Esophagus squamous epithelium (tissue), 5 donors: ENCODE results near the gene ZNF765. TPM values are rescaled to one million over a fixed set of nuclear protein-coding genes. Genes with fewer than 3 reads are reported as not detected.

Source experiments
- DNase-seq: peaks from one replicate; lab custom pipeline; 2025; lab: John Stamatoyannopoulos, UW
- H3K27ac ChIP-seq, 4 donors: fragments of 200-600 bp; sonication (generic); one replicate each; pipeline ENCODE4 v1.5.1; 2016 to 2019; ENCODE audit warnings: mild to moderate bottlenecking in 1 of 4
- H3K27me3 ChIP-seq, 4 donors: fragments of 200-600 bp; sonication (generic); 1 replicate in 3 of 4; 2 replicates in 1 of 4; pipeline versions ENCODE4 v1.5.1 to v1.6.0; 2017 to 2021; ENCODE audit warnings: antibody characterized with exemption in 1 of 4
- H3K36me3 ChIP-seq, 3 donors: fragments of 200-600 bp; sonication (generic); one replicate each; pipeline ENCODE4 v1.5.1; 2016 to 2019
- H3K4me1 ChIP-seq, 3 donors: fragments of 200-600 bp; sonication (generic); one replicate each; pipeline ENCODE4 v1.5.1; 2017 to 2019
- H3K4me3 ChIP-seq, 4 donors: fragments of 200-600 bp; sonication (generic); 1 replicate in 3 of 4; 2 replicates in 1 of 4; pipeline ENCODE4 v1.5.1; 2016 to 2019; ENCODE audit warnings: mild to moderate bottlenecking in 2 of 4, moderate library complexity in 1 of 4
- H3K9me3 ChIP-seq, 3 donors: fragments of 200-600 bp; sonication (generic); one replicate each; pipeline ENCODE4 v1.5.1; 2016 to 2019
- POLR2A ChIP-seq, 4 donors: fragments of 450-650 bp; IDR thresholded peaks; one replicate each; pipeline ENCODE4 v1.6.1; 2017; ENCODE audit warnings: antibody characterized with exemption in 4 of 4, mild to moderate bottlenecking in 4 of 4, moderate library complexity in 3 of 4
- WGBS, 2 donors: methylation state at CpG; one replicate each; pipeline ENCODE4 v1.1.5; 2018; 5-methylcytosine and 5-hydroxymethylcytosine counted together
- intact Hi-C: fragments of 100-400 bp; cut with DNase I; formaldehyde crosslinking; loops from one replicate; pipeline ENCODE4 v1.15.0; 2022
- total RNA-seq, 4 donors: library from RNA; depleted of rRNA; stranded (reverse); fragments of >200 nt; gene quantifications; one replicate each; pipeline ENCODE4 v1.1.0, GENCODE V29; 2016
- TF ChIP-seq, protein P1 (sequence below), 6 experiments: fragments of 450-650 bp in 4 of 6; fragments of 200-600 bp in 2 of 6; sonication (generic) in 2 of 6; IDR thresholded peaks; one replicate each; pipeline ENCODE4 v1.5.1; 2016 to 2019; ENCODE audit warnings: antibody characterized with exemption in 6 of 6, mild to moderate bottlenecking in 4 of 6, moderate library complexity in 4 of 6
- donor health status: DM: yes; HTN: yes; CAD: no.

The ZNF765 gene
- total RNA-seq, 4 donors from 2014 or later, result 3.3 to 9.0 (median 6.0) TPM

GRCh38 chr19:53365899-53366493 lies 29.0 kb upstream of the ZNF765 start:
- Histone ChIP-seq H3K27me3 (no peaks in the 10 kb centered on the region), H3K36me3 (peaks cover 0 to 5% (median 0%) of the 10 kb centered on the region in 3 donors), H3K9me3 (peaks cover 0 to 8% (median 0%) of the 10 kb centered on the region in 3 donors), H3K4me1 (peaks cover 0 to 8% (median 0%) of the 10 kb centered on the region in 3 donors), H3K27ac (peak overlapping the region; percentile 61 to 87 (median 79)), H3K4me3 (peak overlapping the region; percentile 56 to 69 (median 66))
- DNase-seq, result no peak
- no peak for TF ChIP-seq POLR2A (IDR thresholded peaks at IDR 0.05)
- TF ChIP-seq, protein P1, sequence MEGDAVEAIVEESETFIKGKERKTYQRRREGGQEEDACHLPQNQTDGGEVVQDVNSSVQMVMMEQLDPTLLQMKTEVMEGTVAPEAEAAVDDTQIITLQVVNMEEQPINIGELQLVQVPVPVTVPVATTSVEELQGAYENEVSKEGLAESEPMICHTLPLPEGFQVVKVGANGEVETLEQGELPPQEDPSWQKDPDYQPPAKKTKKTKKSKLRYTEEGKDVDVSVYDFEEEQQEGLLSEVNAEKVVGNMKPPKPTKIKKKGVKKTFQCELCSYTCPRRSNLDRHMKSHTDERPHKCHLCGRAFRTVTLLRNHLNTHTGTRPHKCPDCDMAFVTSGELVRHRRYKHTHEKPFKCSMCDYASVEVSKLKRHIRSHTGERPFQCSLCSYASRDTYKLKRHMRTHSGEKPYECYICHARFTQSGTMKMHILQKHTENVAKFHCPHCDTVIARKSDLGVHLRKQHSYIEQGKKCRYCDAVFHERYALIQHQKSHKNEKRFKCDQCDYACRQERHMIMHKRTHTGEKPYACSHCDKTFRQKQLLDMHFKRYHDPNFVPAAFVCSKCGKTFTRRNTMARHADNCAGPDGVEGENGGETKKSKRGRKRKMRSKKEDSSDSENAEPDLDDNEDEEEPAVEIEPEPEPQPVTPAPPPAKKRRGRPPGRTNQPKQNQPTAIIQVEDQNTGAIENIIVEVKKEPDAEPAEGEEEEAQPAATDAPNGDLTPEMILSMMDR (IDR thresholded peaks at IDR 0.05), result no peak
- intact Hi-C loops, result loop anchor here (10.0 kb wide), 1 partner anchor 171 kb away; the partner anchor contains the start of gene ZNF665
- WGBS, 2 donors, result 0% methylated on average over 11 to 20 of the region's 32 CpGs

- no peaks in the 10 kb centered on the region for H3K27me3 ChIP-seq
- intact Hi-C loops, result no loop called here
- no peak overlapping the region for H3K4me3 ChIP-seq
- TF ChIP-seq POLR2A (IDR thresholded peaks at IDR 0.05), result no peak
- TF ChIP-seq, protein P1 (IDR thresholded peaks at IDR 0.05), result no peak
- no peak overlapping the region for H3K27ac ChIP-seq
- no peak for DNase-seq
- no peaks in the 10 kb centered on the region for H3K4me1 ChIP-seq
- peaks cover 0 to 33% (median 7%) of the 10 kb centered on the region in 3 donors for H3K9me3 ChIP-seq
- peaks cover 0 to 64% (median 4%) of the 10 kb centered on the region in 3 donors for H3K36me3 ChIP-seq
- 88 to 93% methylated on average over 4 of the region's 4 CpGs for WGBS, 2 donors
Observed at GRCh38 chr19:53372196-53372595, 22.8 kb upstream of the ZNF765 start.

GRCh38 chr19:53374288-53374687 lies 20.7 kb upstream of the ZNF765 start:
- Histone ChIP-seq H3K27ac (no peak overlapping the region), H3K9me3 (peaks cover 0 to 53% (median 18%) of the 10 kb centered on the region in 3 donors), H3K4me1 (no peaks in the 10 kb centered on the region), H3K4me3 (no peak overlapping the region), H3K36me3 (peaks cover 0 to 85% (median 7%) of the 10 kb centered on the region in 3 donors), H3K27me3 (no peaks in the 10 kb centered on the region)
- no peak for DNase-seq
- 63 to 81% methylated on average over 3 of the region's 3 CpGs for WGBS, 2 donors
- TF ChIP-seq, protein P1 (IDR thresholded peaks at IDR 0.05), result no peak
- no peak for TF ChIP-seq POLR2A (IDR thresholded peaks at IDR 0.05)
- intact Hi-C loops, result no loop called here

GRCh38 chr19:53374743-53375142 lies 20.2 kb upstream of the ZNF765 start:
- H3K9me3 ChIP-seq, result peaks cover 0 to 58% (median 23%) of the 10 kb centered on the region in 3 donors
- no peaks in the 10 kb centered on the region for H3K27me3 ChIP-seq
- TF ChIP-seq POLR2A (IDR thresholded peaks at IDR 0.05), result no peak
- TF ChIP-seq, protein P1 (IDR thresholded peaks at IDR 0.05), result no peak
- H3K4me3 ChIP-seq, result no peak overlapping the region
- H3K4me1 ChIP-seq, result no peaks in the 10 kb centered on the region
- H3K36me3 ChIP-seq, result peaks cover 0 to 90% (median 10%) of the 10 kb centered on the region in 3 donors
- DNase-seq, result no peak
- intact Hi-C loops, result no loop called here
- WGBS, 2 donors, result 89 to 100% methylated on average over 1 of the region's 1 CpG
- H3K27ac ChIP-seq, result no peak overlapping the region

DNA sequence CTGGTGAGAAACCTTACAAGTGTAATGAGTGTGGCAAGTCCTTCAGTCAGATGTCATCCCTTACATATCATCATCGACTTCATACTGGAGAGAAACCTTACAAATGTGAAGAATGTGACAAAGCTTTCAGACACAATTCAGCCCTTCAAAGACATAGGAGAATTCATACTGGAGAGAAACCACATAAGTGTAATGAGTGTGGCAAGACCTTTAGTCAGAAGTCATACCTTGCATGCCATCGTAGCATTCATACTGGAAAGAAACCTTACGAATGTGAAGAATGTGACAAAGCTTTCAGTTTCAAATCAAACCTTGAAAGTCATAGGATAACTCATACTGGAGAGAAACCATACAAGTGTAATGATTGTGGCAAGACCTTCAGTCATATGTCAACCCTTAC lies 13.6 kb upstream of the ZNF765 start:
- Histone ChIP-seq H3K4me1 (no peaks in the 10 kb centered on the region), H3K36me3 (peaks cover 0 to 73% (median 6%) of the 10 kb centered on the region in 3 donors), H3K4me3 (no peak overlapping the region), H3K27me3 (no peaks in the 10 kb centered on the region), H3K27ac (no peak overlapping the region), H3K9me3 (peaks cover 0 to 99% (median 78%) of the 10 kb centered on the region in 3 donors)
- no peak for DNase-seq
- intact Hi-C loops, result no loop called here
- TF ChIP-seq, protein P1 (IDR thresholded peaks at IDR 0.05), result no peak
- no peak for TF ChIP-seq POLR2A (IDR thresholded peaks at IDR 0.05)
- 72 to 92% methylated on average over 3 of the region's 3 CpGs for WGBS, 2 donors
